HG02798 (cell line): Measurements from ENCODE around the gene DDB1.
A peak's percentile ranks its signal among the peaks of the same experiment; 100 is the strongest.

Source experiments
- ATAC-seq: cut with Tn5 transposase; IDR thresholded peaks from one replicate; pipeline ENCODE4 v1.9.1; 2021; ENCODE audit warnings: mild to moderate bottlenecking; ENCODE audit not compliant: unreplicated experiment, poor library complexity

The DDB1 gene

DNA sequence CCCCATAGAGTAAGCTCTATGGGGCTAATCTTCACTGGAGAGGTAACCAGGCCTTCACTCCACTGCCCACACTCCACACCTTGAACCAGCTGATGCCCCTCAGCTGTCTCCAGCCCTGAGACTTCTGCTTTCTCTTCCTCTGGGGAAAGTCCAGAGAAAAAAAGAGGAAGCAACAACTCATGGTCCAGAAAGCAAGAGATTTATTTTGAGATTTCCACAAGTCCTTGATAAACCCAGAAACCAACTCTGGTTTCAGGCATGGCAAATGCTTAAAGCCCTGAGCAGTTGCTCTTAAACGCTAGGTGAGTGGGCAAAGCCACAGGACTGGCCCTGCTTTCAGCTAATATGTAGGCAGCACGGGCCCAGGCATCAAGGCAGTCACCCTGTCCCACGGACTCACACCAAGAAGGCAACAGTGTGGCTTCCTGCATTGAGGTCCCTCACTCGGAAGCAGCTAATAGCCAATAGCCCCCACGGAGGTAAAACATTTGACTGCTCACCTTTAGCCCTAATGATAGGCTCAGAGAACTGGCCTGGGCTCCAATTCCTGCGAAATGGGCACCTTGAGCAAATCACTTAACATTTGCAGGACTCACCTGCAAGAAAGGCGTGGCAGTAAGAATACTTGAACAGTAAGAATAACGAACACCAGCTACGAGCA lies 24.5 kb upstream of the DDB1 start:
- peak; percentile 38 for ATAC-seq

DNA sequence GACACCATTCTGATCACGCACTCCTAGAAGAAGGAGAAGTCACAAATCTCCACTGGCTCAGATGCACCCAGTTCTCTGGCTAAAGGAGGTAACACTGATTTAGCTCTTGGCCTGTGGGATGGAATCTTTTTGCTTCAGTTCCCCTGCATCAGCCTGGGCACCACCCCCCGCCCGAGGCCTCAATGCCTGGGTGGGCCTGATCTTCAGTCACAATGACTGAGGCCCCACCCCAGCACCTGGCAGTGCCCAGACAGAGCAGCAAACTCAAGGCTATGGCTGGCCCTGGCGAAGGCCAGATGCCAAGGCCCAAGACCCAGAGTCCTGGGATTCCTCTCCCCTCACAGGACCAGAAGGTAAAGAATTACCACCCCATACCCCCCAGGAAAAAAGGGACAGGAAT lies 23.8 kb upstream of the DDB1 start:
- ATAC-seq, result no peak

DNA sequence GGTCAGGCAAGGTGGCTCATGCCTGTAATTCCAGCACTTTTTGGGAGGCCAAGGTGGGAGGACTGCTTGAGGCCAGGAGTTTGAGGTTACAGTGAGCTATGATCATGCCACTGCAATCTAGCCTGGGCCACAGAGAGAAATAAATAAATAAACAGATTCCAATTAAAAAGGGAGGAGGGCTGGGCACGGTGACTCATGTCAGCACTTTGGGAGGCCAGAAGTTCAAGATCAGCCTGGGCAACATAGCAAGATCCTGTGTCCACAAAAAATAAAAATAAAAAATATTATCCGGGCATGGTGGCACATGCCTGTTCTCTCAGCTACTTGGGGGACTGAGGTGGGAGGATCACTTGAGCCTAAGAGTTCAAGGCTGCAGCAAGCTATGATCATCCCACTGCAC lies 21.3 kb upstream of the DDB1 start:
- no peak for ATAC-seq

DNA sequence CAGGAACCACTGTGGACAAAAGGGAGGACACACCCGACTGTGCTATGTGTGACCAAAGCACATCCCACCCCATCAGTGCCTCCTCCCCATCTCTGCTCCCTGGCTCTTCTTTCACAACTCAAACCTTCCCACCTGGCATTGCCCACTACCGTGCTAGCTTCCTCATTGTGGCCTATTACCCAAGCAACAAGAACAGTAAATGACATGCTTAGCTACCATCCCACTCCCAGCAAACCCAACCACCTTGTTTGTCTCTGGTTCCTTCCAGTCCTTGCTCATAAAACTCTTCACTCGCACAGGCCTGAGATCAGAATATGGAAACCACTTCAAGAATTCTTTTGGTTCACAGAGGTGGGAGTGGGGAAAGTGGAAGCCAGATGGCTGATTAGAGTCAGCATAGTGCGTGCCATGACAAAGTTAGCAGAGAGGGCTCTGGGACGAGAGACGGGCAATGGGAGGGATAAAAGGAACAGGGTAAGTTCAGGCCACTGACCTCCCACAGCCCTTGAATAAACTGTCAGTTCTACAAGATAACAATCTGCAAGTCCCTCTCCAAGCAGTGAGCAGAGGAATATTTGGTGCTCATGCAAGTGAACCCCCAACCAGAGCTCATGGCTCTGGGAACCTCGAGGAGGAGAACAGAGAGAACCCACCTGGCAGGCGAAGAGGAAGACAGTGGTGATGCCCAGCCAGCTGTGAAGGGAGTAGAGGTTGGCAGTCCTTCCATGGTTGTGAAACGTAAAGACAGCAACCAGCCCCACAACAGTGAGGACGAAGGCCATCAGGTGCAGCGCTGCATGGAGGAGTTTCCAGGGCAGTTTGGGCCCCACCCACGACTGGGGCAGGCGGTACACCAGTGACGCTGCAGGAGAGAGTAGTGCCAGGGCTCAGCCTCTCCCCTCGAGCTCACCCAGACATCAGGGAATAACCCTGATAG lies 20.5 kb upstream of the DDB1 start:
- no peak for ATAC-seq

DNA sequence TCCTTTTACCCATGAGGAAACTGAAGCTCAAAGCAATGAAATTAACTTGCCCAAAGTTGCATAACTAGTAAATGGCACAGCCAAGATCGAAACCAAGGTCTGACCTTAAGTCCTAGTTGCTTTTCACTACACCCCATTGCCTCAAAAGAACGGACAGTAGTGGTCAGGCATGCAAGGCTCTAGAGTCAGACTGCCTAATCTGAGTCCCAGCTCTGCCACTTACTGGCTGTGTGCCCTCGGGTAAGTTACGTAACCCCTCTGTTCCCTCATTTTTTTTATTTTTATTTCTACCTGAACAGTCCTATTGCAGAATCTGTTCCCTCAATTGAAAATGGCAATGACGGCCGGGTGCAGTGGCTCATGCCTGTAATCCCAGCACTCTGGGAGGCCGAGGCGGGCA lies 19.1 kb upstream of the DDB1 start:
- ATAC-seq, result no peak

DNA sequence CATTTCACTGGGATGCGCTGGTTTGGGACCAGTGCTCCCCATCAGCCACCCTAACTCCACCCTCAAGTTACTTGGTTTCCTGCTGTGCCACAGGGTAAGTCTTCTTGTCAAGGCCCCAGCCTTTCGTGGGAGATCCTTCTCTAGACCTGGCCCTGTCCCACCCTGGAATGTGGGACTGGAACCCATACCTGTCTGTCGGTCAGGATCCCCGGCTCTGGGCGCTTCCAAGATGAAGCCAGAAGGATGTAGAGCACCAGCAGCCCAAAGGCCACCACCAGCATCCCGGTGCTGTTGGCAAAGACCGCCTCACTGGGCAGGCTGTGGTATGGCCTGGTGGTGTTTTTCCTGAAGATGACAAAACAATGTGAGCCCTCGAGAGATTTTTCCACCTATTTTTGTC lies 17.9 kb upstream of the DDB1 start:
- no peak for ATAC-seq

DNA sequence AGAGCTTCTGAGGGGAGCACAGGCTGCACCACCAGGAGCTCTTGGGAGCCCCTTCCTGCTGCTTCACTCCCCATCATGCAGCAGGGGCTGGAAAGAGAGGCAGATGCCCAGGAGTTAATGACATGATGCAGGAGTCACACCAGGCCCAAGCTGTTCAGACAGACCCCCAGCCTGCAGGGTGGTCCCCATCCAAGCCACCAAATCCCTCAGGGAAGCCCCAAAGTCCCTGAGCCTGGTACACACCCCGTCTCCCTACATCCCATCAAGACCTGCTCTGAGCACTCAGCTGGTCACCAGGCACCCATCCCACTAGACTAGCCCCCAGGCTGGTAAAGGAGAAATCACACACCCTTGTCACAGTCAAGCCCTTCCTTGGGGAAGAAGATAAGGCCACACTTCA lies 17.4 kb upstream of the DDB1 start:
- no peak for ATAC-seq

DNA sequence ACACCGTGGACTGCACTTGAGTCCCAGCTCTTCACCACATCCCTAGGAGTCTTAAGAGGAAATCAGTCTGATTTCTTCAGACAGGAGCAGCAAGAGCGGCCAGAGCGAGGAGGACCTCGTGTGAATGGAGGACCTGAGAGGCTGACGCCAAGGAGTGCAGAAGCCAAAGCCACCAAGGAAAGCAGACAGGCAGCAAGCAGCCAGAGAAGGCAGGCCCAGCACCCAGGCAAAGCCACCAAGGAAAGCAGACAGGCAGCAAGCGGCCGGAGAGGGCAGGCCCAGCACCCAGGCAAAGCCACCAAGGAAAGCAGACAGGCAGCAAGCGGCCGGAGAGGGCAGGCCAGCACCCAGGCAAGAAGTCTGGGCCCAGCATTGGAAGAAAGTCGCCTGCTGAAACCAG lies 17.0 kb upstream of the DDB1 start:
- no peak for ATAC-seq

DNA sequence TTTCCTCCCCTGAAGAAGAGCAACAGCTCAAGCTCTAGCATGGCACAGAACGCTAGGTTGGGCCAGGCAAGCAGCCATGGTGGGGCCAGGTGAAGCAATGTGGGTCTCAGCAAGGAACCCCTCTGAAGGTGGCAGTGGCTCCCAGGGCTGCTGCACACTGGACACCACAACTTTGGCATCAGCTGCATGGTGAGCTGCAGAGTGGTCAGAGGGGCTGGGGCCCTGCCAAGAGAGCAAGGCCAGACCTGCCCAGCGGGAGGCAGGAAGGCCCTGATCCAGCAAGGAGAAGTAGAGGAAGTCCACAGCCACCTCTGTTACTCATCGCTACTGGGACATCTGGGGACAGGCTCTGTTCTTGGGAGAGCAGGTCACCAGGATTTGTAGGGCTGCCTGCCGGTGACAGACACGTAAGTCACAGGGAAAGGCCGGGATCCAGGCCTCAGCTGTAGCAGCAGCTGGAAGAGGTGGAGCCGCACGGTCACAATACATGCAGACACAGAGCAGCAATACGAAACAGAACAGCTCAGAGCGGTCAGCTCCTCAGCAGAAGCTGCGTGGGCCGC lies 16.4 kb upstream of the DDB1 start:
- no peak for ATAC-seq

DNA sequence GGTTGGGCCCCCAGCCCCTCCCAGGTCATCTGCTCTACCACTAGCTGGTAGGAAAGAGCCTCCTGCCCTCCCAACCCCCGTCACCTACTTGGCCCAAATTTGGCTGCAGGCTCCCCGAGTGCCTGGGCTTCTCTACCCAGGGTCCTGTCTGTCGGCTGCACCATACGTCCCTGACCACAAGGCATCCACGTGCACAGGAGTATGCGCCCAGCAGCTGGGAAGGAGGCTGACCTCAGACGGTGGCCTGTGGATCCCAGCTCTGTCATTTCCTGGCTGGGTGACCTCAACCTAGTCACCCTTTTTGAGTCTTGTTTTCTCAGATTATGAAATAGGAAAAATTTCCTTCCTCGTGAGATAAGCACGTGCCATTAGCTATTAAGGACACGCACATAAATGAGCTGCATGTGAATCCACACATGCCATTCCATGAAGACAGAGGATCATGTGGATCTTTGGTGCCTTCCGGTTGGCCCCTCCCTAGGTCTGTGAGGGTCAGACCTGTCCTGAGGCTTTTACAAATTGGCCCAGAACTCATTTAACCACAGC lies 15.1 kb upstream of the DDB1 start:
- ATAC-seq, result no peak

DNA sequence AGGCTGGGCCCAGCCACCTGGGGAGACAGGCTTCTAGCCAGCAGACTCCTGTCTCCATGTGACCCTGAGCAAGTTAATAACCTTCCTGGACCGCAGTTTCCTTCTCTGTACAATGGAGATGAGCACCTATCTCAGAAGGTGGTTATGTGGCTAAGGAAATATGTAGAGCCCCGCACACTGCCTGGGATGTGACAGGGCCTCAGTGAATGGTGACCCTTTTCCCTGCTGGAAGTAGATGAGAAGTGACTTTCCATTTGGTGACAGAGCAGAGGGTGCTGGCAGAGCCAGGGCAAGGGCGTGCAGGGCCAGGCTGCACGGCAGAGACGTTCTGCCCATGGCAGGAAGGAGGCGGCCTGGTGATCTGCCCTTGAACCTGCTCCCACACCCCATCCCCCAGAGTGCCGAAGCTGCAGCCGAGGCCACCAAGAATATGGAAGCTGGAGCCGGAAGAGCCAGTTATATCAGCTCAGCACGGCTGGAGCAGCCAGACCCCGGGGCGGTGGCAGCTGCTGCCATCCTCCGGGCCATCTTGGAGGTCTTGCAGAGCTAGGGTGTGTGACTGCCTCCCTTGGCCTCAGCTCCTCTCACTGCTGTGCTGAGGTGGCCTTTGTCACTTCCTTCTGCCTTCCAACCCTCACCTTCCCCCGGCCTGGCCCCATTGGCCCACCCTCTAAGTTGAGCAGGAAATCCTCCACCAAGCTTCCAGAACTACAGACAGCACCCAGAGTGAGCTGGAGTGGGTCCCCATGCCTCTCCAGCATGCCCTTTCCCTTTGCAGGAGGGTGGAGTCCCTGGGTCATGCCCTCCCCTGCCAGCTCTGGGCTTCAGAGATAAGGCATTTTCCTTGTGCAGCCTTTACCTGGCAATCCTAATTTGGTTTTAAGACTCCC lies 13.3 kb upstream of the DDB1 start:
- ATAC-seq, result no peak

DNA sequence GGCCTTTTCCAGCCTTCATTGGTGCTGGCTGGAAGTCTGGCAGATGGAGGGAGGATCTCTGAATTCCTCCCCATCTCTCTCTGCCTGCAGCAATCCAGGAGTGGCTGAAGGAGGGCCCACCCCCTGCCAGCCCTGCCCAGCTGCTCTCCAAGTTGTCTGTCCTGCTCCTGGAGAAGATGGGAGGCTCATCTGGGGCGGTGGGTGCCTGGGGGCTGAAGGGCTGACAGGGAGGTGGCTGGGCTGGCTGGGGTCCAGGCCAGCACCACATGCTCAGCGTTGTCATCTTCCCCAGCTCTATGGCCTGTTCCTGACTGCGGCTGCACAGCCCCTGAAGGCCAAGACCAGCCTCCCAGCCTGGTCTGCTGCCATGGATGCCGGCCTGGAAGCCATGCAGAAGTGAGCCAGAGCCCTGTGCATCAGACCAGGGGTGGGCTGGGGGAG lies 12.3 kb upstream of the DDB1 start:
- ATAC-seq, result no peak

DNA sequence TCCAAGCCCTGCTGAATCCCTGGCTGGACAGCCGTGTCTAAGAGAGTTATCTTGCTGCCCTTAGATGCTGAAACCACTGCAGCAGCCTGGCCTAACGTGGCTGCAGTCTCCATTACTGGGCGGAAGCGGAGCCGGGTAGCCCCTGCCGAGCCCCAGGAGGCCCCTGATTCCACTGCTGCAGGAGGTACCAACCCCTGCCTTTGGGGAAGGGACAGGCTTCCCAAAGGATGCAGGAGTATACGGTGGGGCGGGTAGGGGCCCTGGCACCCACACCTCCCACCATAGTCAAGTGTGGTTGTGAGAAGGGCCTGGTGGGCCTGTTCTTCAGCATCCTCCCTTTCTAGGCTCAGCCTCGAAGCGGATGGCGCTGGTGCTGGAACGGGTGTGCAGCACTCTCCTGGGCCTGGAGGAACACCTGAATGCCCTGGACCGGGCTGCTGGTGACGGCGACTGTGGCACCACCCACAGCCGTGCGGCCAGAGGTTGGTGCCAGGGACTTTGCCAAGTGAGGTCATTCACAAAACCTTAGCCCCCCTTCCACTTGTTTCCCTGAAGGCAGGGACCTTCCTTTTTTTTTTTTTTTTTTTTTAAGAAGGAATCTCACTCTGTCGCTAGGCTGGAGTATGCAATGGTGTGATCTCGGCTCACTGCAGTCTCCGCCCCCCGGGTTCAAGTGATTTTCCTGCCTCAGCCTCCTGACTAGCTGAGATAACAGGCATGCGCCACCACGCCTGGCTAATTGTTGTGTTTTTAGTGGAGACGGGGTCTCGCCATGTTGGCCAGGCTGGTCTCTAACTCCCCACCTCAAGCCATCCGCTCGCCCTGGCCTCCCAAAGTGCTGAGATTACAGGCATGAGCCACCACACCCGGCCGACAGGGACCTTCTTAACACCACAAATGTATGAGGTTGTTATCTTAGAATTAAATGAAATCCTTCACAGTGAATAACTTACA lies 11.2 kb upstream of the DDB1 start:
- ATAC-seq, result no peak

DNA sequence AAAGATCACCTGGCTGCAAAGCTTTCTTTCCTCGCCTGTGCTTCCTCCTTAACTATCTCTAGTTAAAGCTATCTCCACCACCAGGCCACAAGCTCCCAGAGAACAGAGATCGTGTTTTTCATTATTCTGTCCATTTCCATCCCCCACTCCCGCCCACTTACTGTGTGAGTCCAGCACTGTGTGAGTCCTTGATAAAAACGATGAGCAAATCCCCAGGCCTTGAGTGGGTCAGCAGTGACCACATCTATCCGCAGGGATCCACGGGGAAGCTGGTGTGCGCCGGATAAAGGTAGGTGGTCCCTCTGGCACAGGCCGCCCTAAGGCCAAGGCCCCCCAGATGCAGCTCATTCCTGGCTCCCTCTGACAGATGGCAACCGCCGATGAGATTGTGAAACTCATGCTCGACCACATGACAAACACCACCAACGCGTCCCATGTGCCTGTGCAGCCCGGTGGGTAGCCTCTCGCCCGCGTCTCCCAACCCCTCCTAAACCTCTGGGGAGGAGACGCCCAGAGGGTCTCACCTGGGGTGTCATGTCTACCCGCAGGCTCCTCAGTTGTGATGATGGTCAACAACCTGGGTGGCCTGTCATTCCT lies 9.4 kb upstream of the DDB1 start:
- ATAC-seq, result no peak

DNA sequence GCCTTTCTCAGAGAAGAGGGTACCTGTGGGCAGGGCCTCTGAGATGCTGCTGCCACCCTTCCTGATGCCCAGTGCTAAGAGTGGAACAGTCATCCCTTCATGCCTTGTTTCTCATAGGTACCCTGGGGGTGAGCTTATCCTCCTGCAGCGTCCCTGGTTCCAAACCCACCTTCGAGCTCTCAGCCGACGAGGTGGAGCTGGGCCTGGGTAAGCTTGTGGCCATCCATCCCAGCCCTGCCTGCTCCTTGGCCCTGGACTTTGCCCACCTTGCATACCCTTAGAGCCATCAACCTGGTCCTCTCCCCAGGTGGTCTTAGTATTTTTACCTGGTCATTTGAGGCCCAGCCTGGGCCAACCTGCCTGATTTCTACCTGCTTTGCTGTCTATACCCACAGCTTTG lies 8.8 kb upstream of the DDB1 start:
- no peak for ATAC-seq

DNA sequence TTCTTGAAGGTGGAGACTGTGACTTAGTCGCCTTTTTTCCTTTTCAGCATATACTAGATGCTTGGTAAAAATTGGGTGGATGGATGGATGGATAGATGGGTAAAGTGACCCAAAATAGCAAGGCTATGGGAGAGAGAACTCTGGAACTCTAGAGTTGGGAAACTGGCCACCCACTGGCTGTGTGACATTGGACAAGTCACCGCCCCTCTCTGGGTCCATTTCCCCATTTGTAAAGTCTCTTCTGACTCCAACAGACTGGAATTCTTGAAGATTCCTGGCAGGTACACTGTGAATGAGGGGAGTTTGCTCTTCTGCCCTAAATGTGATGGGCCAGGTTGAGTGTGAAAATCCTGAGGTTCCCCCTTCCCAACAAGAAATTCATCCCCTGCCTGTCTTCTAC lies 8.1 kb upstream of the DDB1 start:
- ATAC-seq, result no peak

DNA sequence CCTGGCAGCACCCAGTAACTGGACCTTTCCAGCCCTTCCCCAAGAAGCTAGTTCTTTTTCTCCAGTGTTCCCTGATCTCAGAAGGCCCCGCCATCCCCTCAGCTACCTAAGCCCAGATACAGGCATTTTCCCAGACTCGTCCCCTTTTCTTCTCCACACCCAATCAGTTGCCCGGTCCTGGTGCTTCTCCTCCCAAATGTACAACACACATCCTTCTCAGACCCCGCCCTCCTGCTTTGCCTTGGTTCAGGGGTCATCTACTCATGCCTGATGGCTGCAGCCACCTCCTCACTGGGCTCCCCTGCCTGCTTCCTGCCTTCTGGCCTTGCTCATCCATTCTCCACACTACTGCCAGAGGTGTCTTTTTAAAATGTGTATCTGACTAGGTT lies 6.6 kb upstream of the DDB1 start:
- no peak for ATAC-seq

DNA sequence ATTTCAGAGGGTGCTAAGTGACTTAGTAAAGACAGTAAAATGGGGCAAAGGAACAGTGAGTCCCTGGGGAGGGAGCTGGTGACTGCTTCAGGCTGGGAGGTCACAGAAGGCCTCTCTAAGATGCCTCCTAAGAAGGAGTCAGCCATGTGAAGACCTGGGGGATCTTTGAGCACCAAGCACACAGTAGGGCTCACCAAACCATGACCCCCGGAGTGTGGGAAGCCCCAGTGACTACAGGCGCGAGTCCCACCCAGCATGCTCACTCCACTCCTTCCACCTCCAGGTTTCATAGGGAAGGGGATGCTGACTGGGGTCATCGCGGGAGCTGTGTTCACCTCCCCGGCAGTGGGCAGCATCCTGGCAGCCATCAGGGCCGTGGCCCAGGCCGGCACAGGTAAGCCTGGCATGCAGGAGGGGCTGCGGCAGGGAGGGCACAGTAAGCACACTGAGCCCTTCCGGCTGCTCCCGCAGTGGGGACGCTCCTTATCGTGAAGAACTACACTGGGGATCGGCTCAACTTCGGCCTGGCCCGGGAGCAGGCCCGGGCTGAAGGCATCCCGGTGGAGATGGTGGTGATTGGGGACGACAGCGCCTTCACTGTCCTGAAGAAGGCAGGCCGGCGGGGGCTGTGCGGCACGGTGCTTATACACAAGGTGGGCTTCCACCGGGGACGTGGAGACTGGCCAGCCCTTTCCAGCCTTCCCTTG lies 6.0 kb upstream of the DDB1 start:
- ATAC-seq, result no peak
